HEK293 (cell line): Measurements from ENCODE around the gene IFITM1.
"Not testable (repeated sequence)": the region's sequence is repeated elsewhere in the genome, so short reads cannot be mapped to it uniquely, and the experiment has no call there.

Experiments
- CTCF ChIA-PET: fragments of 350-600 bp; formaldehyde crosslinking; extraction: SDS; loops from one replicate; lab custom pipeline; 2021; ENCODE audit warnings: antibody characterized with exemption; lab: Yijun Ruan, JAX
- POLR2A ChIA-PET: fragments of 300-600 bp; formaldehyde crosslinking; extraction: SDS; loops from one replicate; lab custom pipeline; 2020; ENCODE audit warnings: antibody characterized with exemption, inconsistent platforms; lab: Yijun Ruan, JAX
- H3K27ac ChIP-seq: fragments of 200-500 bp; sonication (Bioruptor generic); 2 replicates; pipeline ENCODE4 v1.5.1; 2014; ENCODE audit warnings: low read depth, low read length, control low read depth, inconsistent platforms; ENCODE audit errors: extremely low read depth
- H3K36me3 ChIP-seq, 2 experiments: fragments of 200-500 bp in 1 of 2; sonication (Bioruptor generic) in 1 of 2; 1 replicate in 1 of 2; 2 replicates in 1 of 2; pipeline ENCODE4 v1.5.1; 2014 to 2017; ENCODE audit warnings: inconsistent platforms in 2 of 2, low read length in 2 of 2; ENCODE audit not compliant: control insufficient read depth in 2 of 2, insufficient read depth in 1 of 2
- H3K4me1 ChIP-seq: fragments of 200-500 bp; sonication (Bioruptor generic); 2 replicates; pipeline ENCODE4 v1.5.1; 2014; ENCODE audit warnings: mild to moderate bottlenecking, low read length, inconsistent platforms; ENCODE audit not compliant: control insufficient read depth, insufficient read depth
- H3K4me3 ChIP-seq: 2 replicates; pipeline ENCODE4 v1.5.1; 2011; ENCODE audit warnings: low read depth, mild to moderate bottlenecking, control low read depth, low read length, moderate library complexity
- H3K9me3 ChIP-seq: fragments of 200-500 bp; sonication (Bioruptor generic); 2 replicates; pipeline ENCODE4 v1.5.1; 2014; ENCODE audit warnings: low read depth, low read length, inconsistent platforms; ENCODE audit not compliant: control insufficient read depth, insufficient read depth
- FEZF1 ChIP-seq: fragments of 450-650 bp; formaldehyde crosslinking; IDR thresholded peaks from 2 replicates; pipeline ENCODE4 v1.5.1; 2016; ENCODE audit warnings: missing biosample characterization, missing genetic modification characterization
- GLIS2 ChIP-seq: fragments of 450-650 bp; formaldehyde crosslinking; IDR thresholded peaks from 2 replicates; pipeline ENCODE4 v1.5.1; 2016; ENCODE audit warnings: missing biosample characterization, missing genetic modification characterization
- HOXC10 ChIP-seq: sonication (generic); formaldehyde crosslinking; IDR thresholded peaks from 2 replicates; pipeline ENCODE4 v1.8.1; 2023; ENCODE audit warnings: mild to moderate bottlenecking, missing genetic modification reagents
- REPIN1 ChIP-seq: fragments of 450-650 bp; formaldehyde crosslinking; IDR thresholded peaks from 2 replicates; pipeline ENCODE4 v1.5.1; 2017; ENCODE audit warnings: missing biosample characterization, missing genetic modification characterization, low read depth
- YY2 ChIP-seq: fragments of 450-650 bp; formaldehyde crosslinking; IDR thresholded peaks from 2 replicates; pipeline ENCODE4 v1.5.1; 2016; ENCODE audit warnings: missing biosample characterization, missing genetic modification characterization
- ZFP37 ChIP-seq: fragments of 450-650 bp; formaldehyde crosslinking; IDR thresholded peaks from 2 replicates; pipeline ENCODE4 v1.5.1; 2016; ENCODE audit warnings: missing biosample characterization, missing genetic modification characterization
- ZNF175 ChIP-seq: fragments of 450-650 bp; formaldehyde crosslinking; IDR thresholded peaks from 2 replicates; pipeline ENCODE4 v1.5.1; 2016; ENCODE audit warnings: missing biosample characterization, missing genetic modification characterization
- ZNF18 ChIP-seq: fragments of 450-650 bp; formaldehyde crosslinking; IDR thresholded peaks from 2 replicates; pipeline ENCODE4 v1.5.1; 2016; ENCODE audit warnings: missing biosample characterization, missing genetic modification characterization
- ZNF202 ChIP-seq: fragments of 450-650 bp; formaldehyde crosslinking; IDR thresholded peaks from 2 replicates; pipeline ENCODE4 v1.5.1; 2016; ENCODE audit warnings: missing biosample characterization, missing genetic modification characterization, borderline replicate concordance
- ZNF223 ChIP-seq: fragments of 450-650 bp; formaldehyde crosslinking; IDR thresholded peaks from 2 replicates; pipeline ENCODE4 v1.5.1; 2016; ENCODE audit warnings: missing biosample characterization, missing genetic modification characterization
- ZNF239 ChIP-seq: fragments of 450-650 bp; formaldehyde crosslinking; IDR thresholded peaks from 2 replicates; pipeline ENCODE4 v1.5.1; 2016; ENCODE audit warnings: missing biosample characterization, missing genetic modification characterization
- ZNF248 ChIP-seq: fragments of 450-650 bp; formaldehyde crosslinking; IDR thresholded peaks from 2 replicates; pipeline ENCODE4 v1.5.1; 2017; ENCODE audit warnings: missing biosample characterization, missing genetic modification characterization
- ZNF26 ChIP-seq: fragments of 450-650 bp; formaldehyde crosslinking; IDR thresholded peaks from 2 replicates; pipeline ENCODE4 v1.5.1; 2016; ENCODE audit warnings: missing biosample characterization, missing genetic modification characterization
- ZNF433 ChIP-seq: fragments of 450-650 bp; formaldehyde crosslinking; IDR thresholded peaks from 2 replicates; pipeline ENCODE4 v1.5.1; 2016; ENCODE audit warnings: missing biosample characterization, missing genetic modification characterization, low read depth
- ZNF473 ChIP-seq: fragments of 450-650 bp; formaldehyde crosslinking; IDR thresholded peaks from 2 replicates; pipeline ENCODE4 v1.5.1; 2017; ENCODE audit warnings: missing biosample characterization, missing genetic modification characterization
- ZNF48 ChIP-seq: fragments of 450-650 bp; formaldehyde crosslinking; IDR thresholded peaks from 2 replicates; pipeline ENCODE4 v1.5.1; 2016; ENCODE audit warnings: missing biosample characterization, missing genetic modification characterization
- ZNF585B ChIP-seq: fragments of 450-650 bp; formaldehyde crosslinking; IDR thresholded peaks from 2 replicates; pipeline ENCODE4 v1.5.1; 2016; ENCODE audit warnings: missing biosample characterization, missing genetic modification characterization
- ZNF600 ChIP-seq: fragments of 450-650 bp; formaldehyde crosslinking; IDR thresholded peaks from 2 replicates; pipeline ENCODE4 v1.5.1; 2016; ENCODE audit warnings: missing biosample characterization, missing genetic modification characterization
- ZNF624 ChIP-seq: fragments of 450-650 bp; formaldehyde crosslinking; IDR thresholded peaks from 2 replicates; pipeline ENCODE4 v1.5.1; 2017; ENCODE audit warnings: missing biosample characterization, missing genetic modification characterization
- ZNF670 ChIP-seq: fragments of 450-650 bp; formaldehyde crosslinking; IDR thresholded peaks from 2 replicates; pipeline ENCODE4 v1.5.1; 2016; ENCODE audit warnings: missing biosample characterization, missing genetic modification characterization, low read depth
- ZNF768 ChIP-seq: fragments of 450-650 bp; formaldehyde crosslinking; IDR thresholded peaks from 2 replicates; pipeline ENCODE4 v1.5.1; 2018; ENCODE audit warnings: missing biosample characterization, mild to moderate bottlenecking, missing genetic modification characterization
- ZNF843 ChIP-seq: fragments of 450-650 bp; formaldehyde crosslinking; IDR thresholded peaks from 2 replicates; pipeline ENCODE4 v1.5.1; 2016; ENCODE audit warnings: missing biosample characterization, missing genetic modification characterization
- TF ChIP-seq, protein P1 (sequence below): fragments of 450-650 bp; formaldehyde crosslinking; IDR thresholded peaks from 2 replicates; pipeline ENCODE4 v1.5.1; 2016; ENCODE audit warnings: missing biosample characterization, missing genetic modification characterization
- TF ChIP-seq, protein P2 (sequence below): IDR thresholded peaks from 2 replicates; pipeline ENCODE4 v1.6.1; 2011; ENCODE audit warnings: mild to moderate bottlenecking, low read depth, low read length, borderline replicate concordance
- TF ChIP-seq, protein P3 (sequence below): fragments of 450-650 bp; formaldehyde crosslinking; IDR thresholded peaks from 2 replicates; pipeline ENCODE4 v1.5.1; 2016; ENCODE audit warnings: missing biosample characterization, missing genetic modification characterization

IFITM1 gene

GRCh38 chr11:362642-363442 lies 49.0 kb downstream of the IFITM1 start (continued):
- no peak for TF ChIP-seq YY2 (tag by site-specific recombination)
- no peak for TF ChIP-seq ZNF585B (tag by site-specific recombination)
- no peak for TF ChIP-seq ZNF670 (tag by site-specific recombination)
- TF ChIP-seq, protein P1, sequence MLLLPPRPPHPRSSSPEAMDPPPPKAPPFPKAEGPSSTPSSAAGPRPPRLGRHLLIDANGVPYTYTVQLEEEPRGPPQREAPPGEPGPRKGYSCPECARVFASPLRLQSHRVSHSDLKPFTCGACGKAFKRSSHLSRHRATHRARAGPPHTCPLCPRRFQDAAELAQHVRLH (tag by site-specific recombination) = no peak
- TF ChIP-seq ZNF175 (tag by site-specific recombination) = no peak
- TF ChIP-seq ZNF223 (tag by site-specific recombination) = no peak

GRCh38 chr11:363443-363805 lies 49.6 kb downstream of the IFITM1 start:
- H3K27ac ChIP-seq, H3K4me1 ChIP-seq, H3K4me3 ChIP-seq, H3K36me3 ChIP-seq, H3K9me3 ChIP-seq, POLR2A ChIA-PET: not testable (repeated sequence)
- CTCF ChIA-PET = interaction anchor here (0.6 to 2.2 kb wide), 7 partner anchors 19 to 155 kb away, joined by 3 to 20 read pairs (median 3); no protein-coding TSS in a partner anchor

DNA sequence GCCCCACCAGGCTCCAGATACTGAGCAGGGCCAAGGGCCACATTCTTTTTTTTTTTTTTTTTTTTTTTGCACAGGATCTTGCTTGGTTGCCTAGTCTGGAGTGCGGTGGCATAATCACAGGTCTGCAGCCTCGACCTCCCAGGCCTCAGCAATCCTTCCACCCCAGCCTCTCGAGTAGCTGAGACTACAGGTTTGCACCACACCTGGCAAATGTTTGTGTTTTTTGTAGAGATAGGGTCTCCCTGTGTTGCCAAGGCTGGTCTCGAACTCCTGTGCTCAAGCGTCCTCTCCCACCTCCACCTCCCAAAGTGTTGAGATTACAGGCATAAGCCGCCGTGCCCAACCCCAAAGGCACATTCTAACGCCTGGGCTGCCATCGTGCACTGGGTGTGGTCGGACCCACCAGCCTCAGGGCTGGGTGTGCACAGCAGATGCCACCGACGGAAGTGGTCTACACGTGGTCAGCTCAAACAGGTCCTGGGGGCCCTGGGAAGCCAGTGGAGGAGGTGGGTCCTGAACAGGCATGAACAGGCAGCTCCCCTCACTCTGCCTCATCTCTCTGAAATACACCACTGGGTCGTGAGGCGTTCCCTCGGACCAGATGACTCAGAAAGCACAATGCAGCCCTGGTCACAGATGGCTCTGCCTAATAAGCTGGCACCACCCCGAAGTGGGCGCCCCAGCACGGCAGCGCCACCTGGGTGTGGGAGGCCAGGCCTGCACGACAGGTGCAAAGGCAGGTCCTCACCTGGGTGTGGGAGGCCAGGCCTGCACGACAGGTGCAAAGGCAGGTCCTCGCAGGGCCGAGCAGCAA lies 50.3 kb downstream of the IFITM1 start:
- H3K4me1 ChIP-seq = no peaks in the 10 kb centered on the region
- POLR2A ChIA-PET = interaction anchor here (0.6 to 0.7 kb wide), 2 partner anchors 41 to 84 kb away, joined by 3 to 4 read pairs; no protein-coding TSS in a partner anchor
- CTCF ChIA-PET = interaction anchor here (0.5 to 1.8 kb wide), 7 partner anchors 59 to 159 kb away, joined by 3 to 6 read pairs (median 3); no protein-coding TSS in a partner anchor
- H3K27ac ChIP-seq = no peak overlapping the region
- H3K9me3 ChIP-seq = no peaks in the 10 kb centered on the region
- no peak overlapping the region for H3K4me3 ChIP-seq
- no peak for TF ChIP-seq HOXC10 (CRISPR knock-in tag)
- no peak for TF ChIP-seq ZNF18 (tag by site-specific recombination)
- TF ChIP-seq ZNF239 (tag by site-specific recombination) = no peak
- TF ChIP-seq ZNF248 (tag by site-specific recombination) = no peak
- TF ChIP-seq ZNF585B (tag by site-specific recombination) = no peak
- TF ChIP-seq, protein P2, sequence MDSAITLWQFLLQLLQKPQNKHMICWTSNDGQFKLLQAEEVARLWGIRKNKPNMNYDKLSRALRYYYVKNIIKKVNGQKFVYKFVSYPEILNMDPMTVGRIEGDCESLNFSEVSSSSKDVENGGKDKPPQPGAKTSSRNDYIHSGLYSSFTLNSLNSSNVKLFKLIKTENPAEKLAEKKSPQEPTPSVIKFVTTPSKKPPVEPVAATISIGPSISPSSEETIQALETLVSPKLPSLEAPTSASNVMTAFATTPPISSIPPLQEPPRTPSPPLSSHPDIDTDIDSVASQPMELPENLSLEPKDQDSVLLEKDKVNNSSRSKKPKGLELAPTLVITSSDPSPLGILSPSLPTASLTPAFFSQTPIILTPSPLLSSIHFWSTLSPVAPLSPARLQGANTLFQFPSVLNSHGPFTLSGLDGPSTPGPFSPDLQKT = no peak
- TF ChIP-seq ZNF26 = no peak
- no peak for TF ChIP-seq ZNF624
- TF ChIP-seq ZNF600 (tag by site-specific recombination) = no peak
- TF ChIP-seq FEZF1 (tag by site-specific recombination) = no peak
- TF ChIP-seq, protein P3, sequence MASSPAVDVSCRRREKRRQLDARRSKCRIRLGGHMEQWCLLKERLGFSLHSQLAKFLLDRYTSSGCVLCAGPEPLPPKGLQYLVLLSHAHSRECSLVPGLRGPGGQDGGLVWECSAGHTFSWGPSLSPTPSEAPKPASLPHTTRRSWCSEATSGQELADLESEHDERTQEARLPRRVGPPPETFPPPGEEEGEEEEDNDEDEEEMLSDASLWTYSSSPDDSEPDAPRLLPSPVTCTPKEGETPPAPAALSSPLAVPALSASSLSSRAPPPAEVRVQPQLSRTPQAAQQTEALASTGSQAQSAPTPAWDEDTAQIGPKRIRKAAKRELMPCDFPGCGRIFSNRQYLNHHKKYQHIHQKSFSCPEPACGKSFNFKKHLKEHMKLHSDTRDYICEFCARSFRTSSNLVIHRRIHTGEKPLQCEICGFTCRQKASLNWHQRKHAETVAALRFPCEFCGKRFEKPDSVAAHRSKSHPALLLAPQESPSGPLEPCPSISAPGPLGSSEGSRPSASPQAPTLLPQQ = no peak
- no peak for TF ChIP-seq ZNF843 (tag by site-specific recombination)
- no peak for TF ChIP-seq ZNF433 (tag by site-specific recombination)
- TF ChIP-seq ZNF473 = no peak
- no peak for TF ChIP-seq REPIN1 (tag by site-specific recombination)
- no peak for TF ChIP-seq ZFP37 (tag by site-specific recombination)
- TF ChIP-seq ZNF202 = no peak
- TF ChIP-seq GLIS2 = no peak
- TF ChIP-seq ZNF768 (tag by site-specific recombination) = no peak
- TF ChIP-seq ZNF48 = no peak
- no peaks in the 10 kb centered on the region for H3K36me3 ChIP-seq
